H1 (cell line): Measurements from ENCODE around the gene ZNF362. TPM values are rescaled to one million over a fixed set of nuclear protein-coding genes. Genes with fewer than 3 reads are reported as not detected.

Experiments
- CTCF ChIA-PET: fragments of 300-600 bp; sonication (Branson Sonifier 250); formaldehyde crosslinking; loops from one replicate; lab custom pipeline; 2021; ENCODE audit not compliant: partially characterized antibody; lab: Charles Lee
- POLR2A ChIA-PET: fragments of 300-600 bp; sonication (Branson Sonifier 250); formaldehyde crosslinking; loops from one replicate; lab custom pipeline; 2021; ENCODE audit warnings: inconsistent platforms; ENCODE audit not compliant: partially characterized antibody; lab: Charles Lee
- DNase-seq, 2 experiments: peaks; one replicate each; pipeline versions ENCODE4 v3.0.0 to v3.0.0-alpha.2; 2010 to 2022; ENCODE audit warnings: low spot score in 2 of 2, low read depth in 1 of 2, mixed read lengths in 1 of 2
- FAIRE-seq: peaks from 2 replicates; lab custom pipeline; 2011; peaks lifted over from hg19 to GRCh38; lab: Jason Lieb, UNC
- H2AFZ ChIP-seq: 2 replicates; pipeline ENCODE4 v1.8.1; 2012; ENCODE audit warnings: low read length, inconsistent platforms
- H2AK5ac ChIP-seq: 2 replicates; pipeline ENCODE4 v1.6.1; 2013; ENCODE audit warnings: low read depth, low read length
- H2BK120ac ChIP-seq: replicated peaks from 2 replicates; pipeline ENCODE3; 2013; ENCODE audit warnings: low read depth, low read length, inconsistent platforms
- H2BK12ac ChIP-seq: 2 replicates; pipeline ENCODE4 v1.6.1; 2013; ENCODE audit warnings: low read depth, low read length
- H2BK15ac ChIP-seq: 2 replicates; pipeline ENCODE4 v1.6.1; 2013; ENCODE audit warnings: low read length
- H2BK20ac ChIP-seq: 2 replicates; pipeline ENCODE4 v1.6.1; 2013; ENCODE audit warnings: low read length
- H2BK5ac ChIP-seq: 2 replicates; pipeline ENCODE4 v1.6.1; 2013; ENCODE audit warnings: low read depth, low read length
- H3K14ac ChIP-seq: 2 replicates; pipeline ENCODE4 v1.6.1; 2013; ENCODE audit warnings: inconsistent platforms; ENCODE audit not compliant: insufficient read length
- H3K18ac ChIP-seq: 2 replicates; pipeline ENCODE4 v1.6.1; 2013; ENCODE audit warnings: low read length; ENCODE audit errors: extremely low read depth
- H3K23ac ChIP-seq: 2 replicates; pipeline ENCODE4 v1.6.1; 2013; ENCODE audit warnings: inconsistent platforms; ENCODE audit not compliant: insufficient read length
- H3K23me2 ChIP-seq: 2 replicates; pipeline ENCODE4 v1.6.1; 2013; ENCODE audit warnings: low read depth, low read length
- H3K27ac ChIP-seq: 2 replicates; pipeline ENCODE4 v1.6.1; 2011; ENCODE audit warnings: low read depth, low read length, inconsistent platforms
- H3K27me3 ChIP-seq, 4 experiments: replicated peaks in 1 of 4; 1 replicate in 1 of 4; 2 replicates in 3 of 4; pipeline versions ENCODE4 v1.6.1 to v1.8.1; 2011 to 2013; ENCODE audit warnings: low read length in 3 of 4, mild to moderate bottlenecking in 3 of 4, inconsistent platforms in 2 of 4, mixed read lengths in 2 of 4, moderate library complexity in 1 of 4; ENCODE audit not compliant: control insufficient read depth in 3 of 4, insufficient read depth in 3 of 4; ENCODE audit errors: extremely low read depth in 1 of 4
- H3K36me3 ChIP-seq, 4 experiments: 2 replicates each; pipeline versions ENCODE4 v1.6.1 to v1.8.1; 2011 to 2013; ENCODE audit warnings: mild to moderate bottlenecking in 4 of 4, low read length in 3 of 4, moderate library complexity in 2 of 4, control low read depth in 1 of 4, inconsistent platforms in 1 of 4; ENCODE audit not compliant: insufficient read depth in 4 of 4, control insufficient read depth in 2 of 4
- H3K4ac ChIP-seq: replicated peaks from 2 replicates; pipeline ENCODE3; 2013; ENCODE audit warnings: low read length, low read depth, mixed read lengths, inconsistent platforms; ENCODE audit not compliant: insufficient read length
- H3K4me1 ChIP-seq, 4 experiments: replicated peaks in 1 of 4; 1 replicate in 1 of 4; 2 replicates in 3 of 4; pipeline versions ENCODE4 v1.6.1 to v1.8.1; 2011 to 2013; ENCODE audit warnings: low read length in 3 of 4, inconsistent platforms in 2 of 4, mixed read lengths in 1 of 4; ENCODE audit not compliant: insufficient read depth in 4 of 4, control insufficient read depth in 3 of 4
- H3K4me2 ChIP-seq, 2 experiments: 2 replicates each; pipeline versions ENCODE4 v1.6.1 to v1.8.1; 2011 to 2013; ENCODE audit warnings: low read depth in 2 of 2, low read length in 2 of 2, control low read depth in 1 of 2, inconsistent platforms in 1 of 2, mild to moderate bottlenecking in 1 of 2; ENCODE audit not compliant: insufficient read depth in 1 of 2
- H3K4me3 ChIP-seq, 4 experiments: fragments of 200-600, 300-600 bp in 1 of 4; sonication (generic), shearing (Covaris generic), sonication (Bioruptor Twin) in 1 of 4; 2 replicates each; pipeline versions ENCODE4 v1.5.1 to v1.8.1; 2011 to 2016; ENCODE audit warnings: low read length in 4 of 4, low read depth in 3 of 4, control low read depth in 2 of 4, inconsistent platforms in 2 of 4, mild to moderate bottlenecking in 2 of 4, mixed read lengths in 1 of 4, moderate library complexity in 1 of 4; ENCODE audit not compliant: insufficient read depth in 2 of 4; ENCODE audit errors: extremely low read depth in 1 of 4
- H3K56ac ChIP-seq: replicated peaks from 2 replicates; pipeline ENCODE3; 2013; ENCODE audit warnings: low read depth, mild to moderate bottlenecking, mixed read lengths, low read length, inconsistent platforms; ENCODE audit not compliant: insufficient read length
- H3K79me1 ChIP-seq: 2 replicates; pipeline ENCODE4 v1.6.1; 2013; ENCODE audit warnings: low read depth, low read length, control low read depth
- H3K79me2 ChIP-seq, 2 experiments: 2 replicates each; pipeline versions ENCODE4 v1.6.1 to v1.8.1; 2012 to 2013; ENCODE audit warnings: low read length in 2 of 2, mild to moderate bottlenecking in 2 of 2, inconsistent platforms in 1 of 2; ENCODE audit not compliant: insufficient read depth in 2 of 2, control insufficient read depth in 1 of 2
- H3K9ac ChIP-seq, 4 experiments: replicated peaks in 1 of 4; 1 replicate in 1 of 4; 2 replicates in 3 of 4; pipeline versions ENCODE4 v1.6.1 to v1.8.1; 2011 to 2013; ENCODE audit warnings: low read depth in 3 of 4, low read length in 3 of 4, control low read depth in 2 of 4, mild to moderate bottlenecking in 2 of 4, moderate library complexity in 2 of 4, inconsistent platforms in 1 of 4; ENCODE audit errors: extremely low read depth in 1 of 4
- H3K9me3 ChIP-seq, 2 experiments: 2 replicates each; pipeline versions ENCODE4 v1.6.1 to v1.8.1; 2012 to 2013; ENCODE audit warnings: mild to moderate bottlenecking in 2 of 2, moderate library complexity in 2 of 2, control low read depth in 1 of 2, inconsistent platforms in 1 of 2, low read depth in 1 of 2, low read length in 1 of 2, mixed read lengths in 1 of 2; ENCODE audit not compliant: insufficient read depth in 2 of 2
- H4K20me1 ChIP-seq, 2 experiments: replicated peaks in 1 of 2; 2 replicates each; pipeline versions ENCODE3 to v1.8.1; 2011 to 2013; ENCODE audit warnings: inconsistent platforms in 2 of 2, low read length in 2 of 2, mild to moderate bottlenecking in 1 of 2; ENCODE audit not compliant: insufficient read depth in 2 of 2, control insufficient read depth in 1 of 2
- H4K5ac ChIP-seq: 2 replicates; pipeline ENCODE4 v1.6.1; 2013; ENCODE audit warnings: low read length, low read depth, mixed read lengths, inconsistent platforms; ENCODE audit not compliant: insufficient read length
- H4K8ac ChIP-seq: 2 replicates; pipeline ENCODE4 v1.8.0; 2013; ENCODE audit warnings: mild to moderate bottlenecking, moderate library complexity, low read length, inconsistent platforms; ENCODE audit not compliant: insufficient read depth; ENCODE audit errors: extremely low read depth
- H4K91ac ChIP-seq: replicated peaks from 2 replicates; pipeline ENCODE3; 2013; ENCODE audit warnings: low read length, mixed read lengths, inconsistent platforms; ENCODE audit not compliant: insufficient read length
- CBX8 ChIP-seq: fragments of 300-800, 300-1000 bp; sonication (generic); IDR thresholded peaks from 2 replicates; pipeline ENCODE4 v1.7.1; 2016; ENCODE audit warnings: low read depth, low read length, borderline replicate concordance
- CEBPB ChIP-seq: IDR thresholded peaks from 2 replicates; pipeline ENCODE4 v1.6.1; 2012; ENCODE audit warnings: low read depth, low read length
- CHD2 ChIP-seq: IDR thresholded peaks from 2 replicates; pipeline ENCODE4 v1.6.1; 2012; ENCODE audit warnings: low read length, improper control_type of control experiment
- KDM4A ChIP-seq: IDR thresholded peaks from one replicate; pipeline ENCODE4 v1.7.1; 2012; ENCODE audit warnings: low read depth, mild to moderate bottlenecking, moderate library complexity, low read length, inconsistent platforms; ENCODE audit not compliant: severe bottlenecking
- MAX ChIP-seq: IDR thresholded peaks from 2 replicates; pipeline ENCODE4 v1.6.1; 2012; ENCODE audit warnings: inconsistent platforms
- SIX5 ChIP-seq: IDR thresholded peaks from 2 replicates; pipeline ENCODE4 v1.6.1; 2011; ENCODE audit warnings: mild to moderate bottlenecking, low read depth, low read length
- SP2 ChIP-seq: IDR thresholded peaks from 2 replicates; pipeline ENCODE4 v1.6.1; 2012; ENCODE audit warnings: mild to moderate bottlenecking, low read length, inconsistent platforms
- SUZ12 ChIP-seq: fragments of 200-600 bp; sonication (generic); IDR thresholded peaks from 2 replicates; pipeline ENCODE4 v1.6.1; 2012; ENCODE audit warnings: mild to moderate bottlenecking, inconsistent platforms, low read length, moderate library complexity, mixed read lengths
- TAF1 ChIP-seq: IDR thresholded peaks from 2 replicates; pipeline ENCODE4 v1.6.1; 2011; ENCODE audit warnings: mild to moderate bottlenecking, low read depth, low read length
- TAF7 ChIP-seq: optimal IDR thresholded peaks from 2 replicates; pipeline ENCODE3; 2011; ENCODE audit warnings: low read depth, mild to moderate bottlenecking, inconsistent platforms, low read length, moderate library complexity, borderline replicate concordance
- USF2 ChIP-seq: IDR thresholded peaks from 2 replicates; pipeline ENCODE4 v1.6.1; 2011; ENCODE audit warnings: low read length, improper control_type of control experiment
- ZNF274 ChIP-seq: IDR thresholded peaks from 2 replicates; pipeline ENCODE4 v1.7.0; 2012; ENCODE audit warnings: low read length, borderline replicate concordance; ENCODE audit errors: extremely low read depth
- WGBS, 2 experiments: shearing (Covaris generic) in 1 of 2; methylation state at CpG; one replicate each; pipeline versions ENCODE4 v1.1.6 to v1.1.7; 2013 to 2015; ENCODE audit warnings: low lambda C conversion rate in 2 of 2, mixed read lengths in 2 of 2, inconsistent platforms in 1 of 2, low coverage in 1 of 2, missing lambda C conversion rate in 1 of 2; ENCODE audit not compliant: insufficient replicate concordance in 2 of 2, insufficient coverage in 1 of 2, insufficient read length in 1 of 2; ENCODE audit errors: extremely low coverage in 1 of 2, missing lambda C conversion rate in 1 of 2; 5-methylcytosine and 5-hydroxymethylcytosine counted together
- polyA plus RNA-seq, 7 experiments: library from polyadenylated mRNA; depleted of rRNA in 3 of 7; stranded (reverse) in 5 of 7; unstranded in 2 of 7; fragments of >200 nt in 5 of 7; fragments of 200-250 nt in 2 of 7; gene quantifications; 1 replicate in 5 of 7; 2 replicates in 1 of 7; 4 replicates in 1 of 7; pipeline versions ENCODE4 v1.2.1 to v1.2.3, GENCODE V29; 2011 to 2013; ENCODE audit warnings: missing spikeins in 2 of 7, mixed read lengths in 2 of 7
- total RNA-seq: library from RNA; stranded (reverse); fragmentation: NEBNext Ultra II Directional; extraction: Animal tissue kit (Norgen Biotek cat#: 25700); gene quantifications from 2 replicates; pipeline ENCODE4 v1.2.1, GENCODE V29; 2021

ZNF362 gene
- total and polyA plus RNA-seq, 2 of the 8 experiments (the other 6 are each of a cell fraction or from before 2014, with no cell fraction given), result 24.2 to 27.8 TPM

DNA sequence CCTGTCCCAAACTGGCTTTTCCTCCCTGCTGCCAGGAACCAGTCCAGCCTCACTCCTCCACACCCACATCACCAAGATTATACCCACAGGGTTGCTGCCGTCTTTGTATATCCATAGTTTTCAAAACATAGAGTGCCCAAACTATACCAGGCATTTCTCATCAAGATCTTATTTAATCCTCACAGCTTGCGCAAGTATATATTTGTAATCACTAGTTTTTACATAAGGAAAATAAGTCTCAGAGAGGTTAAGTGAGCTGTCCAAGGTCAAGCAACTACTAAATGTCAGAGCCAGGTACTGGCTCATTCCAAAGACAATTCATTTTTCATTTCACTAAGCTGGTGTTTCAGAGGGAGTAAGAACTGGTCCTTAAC lies 34.9 kb upstream of the ZNF362 start:
- H3K36me3 ChIP-seq, result no peaks in the 10 kb centered on the region
- no peaks in the 10 kb centered on the region for H3K9me3 ChIP-seq
- no peak overlapping the region for H2BK15ac ChIP-seq
- no peak overlapping the region for H2AK5ac ChIP-seq
- no peak overlapping the region for H3K23ac ChIP-seq
- no peak overlapping the region for H3K18ac ChIP-seq
- H3K27me3 ChIP-seq, result no peaks in the 10 kb centered on the region
- no peak for DNase-seq
- H4K91ac ChIP-seq, result no peak overlapping the region
- H2BK20ac ChIP-seq, result no peak overlapping the region
- ChIA-PET CTCF (interaction anchor here (1.3 to 2.8 kb wide), 2 partner anchors 77 to 102 kb away, joined by 4 to 8 read pairs; no protein-coding TSS in a partner anchor), POLR2A (no interaction called here)
- H3K79me2 ChIP-seq, result no peaks in the 10 kb centered on the region
- H2AFZ ChIP-seq, result no peak overlapping the region
- WGBS, 2 experiments, result 93% methylated on average over 2 of the region's 2 CpGs; no CpG with 5 or more reads in 1 of the 2 experiments
- no peak overlapping the region for H3K4ac ChIP-seq
- no peak overlapping the region for H4K5ac ChIP-seq
- no peaks in the 10 kb centered on the region for H3K23me2 ChIP-seq
- no peak overlapping the region for H3K56ac ChIP-seq
- no peak overlapping the region; the same call in 1 of the 2 replicates for H4K8ac ChIP-seq
- no peaks in the 10 kb centered on the region for H3K4me1 ChIP-seq
- H3K4me3 ChIP-seq, result no peak overlapping the region
- no peak overlapping the region for H2BK12ac ChIP-seq
- no peak overlapping the region for H2BK5ac ChIP-seq
- no peak overlapping the region for H3K4me2 ChIP-seq
- no peak overlapping the region for H3K27ac ChIP-seq
- H3K9ac ChIP-seq, result no peak overlapping the region
- no peaks in the 10 kb centered on the region for H3K79me1 ChIP-seq
- no peak overlapping the region for H2BK120ac ChIP-seq
- H3K14ac ChIP-seq, result no peak overlapping the region
- FAIRE-seq, result no peak
- H4K20me1 ChIP-seq, result no peaks in the 10 kb centered on the region
- TF ChIP-seq TAF7 (no peak), SUZ12 (no peak), USF2 (no peak), TAF1 (no peak), ZNF274 (no peak), CBX8 (no peak), SP2 (no peak), CHD2 (no peak), KDM4A (no peak), SIX5 (no peak), CEBPB (no peak), MAX (no peak)
